Central memory CD4-positive, alpha-beta T cell (primary cell): Measurements from ENCODE around the gene STK24.

Source experiments
- DNase-seq: peaks from one replicate; pipeline ENCODE4 v3.0.0; 2022

Gene STK24

GRCh38 chr13:98401934-98402333 lies 175.0 kb downstream of the STK24 start:
- no peak for DNase-seq

- DNase-seq: no peak
Observed at GRCh38 chr13:98399756-98400155, 177.2 kb downstream of the STK24 start.

GRCh38 chr13:98398581-98398980 lies 178.3 kb downstream of the STK24 start:
- DNase-seq: no peak

GRCh38 chr13:98397861-98398260 lies 179.0 kb downstream of the STK24 start:
- DNase-seq: no peak

- no peak for DNase-seq
Observed at GRCh38 chr13:98397221-98397620, 179.7 kb downstream of the STK24 start.

GRCh38 chr13:98396071-98396710 lies 180.7 kb downstream of the STK24 start:
- DNase-seq: no peak
